MCF 10A (cell line): ENCODE measurements around the gene HSPA12B. TPM values are rescaled to one million over a fixed set of nuclear protein-coding genes. Genes with fewer than 3 reads are reported as not detected.

Source experiments
- BruUV-seq: library from RNA; stranded (reverse); fragments of 400-500 nt; replicated peaks from 2 replicates; lab custom pipeline; 2021; lab: Mats Ljungman, UMichigan
- CTCF ChIA-PET: fragments of 300-600 bp; sonication (Branson Sonifier 250); formaldehyde crosslinking; extraction: SDS; loops from one replicate; lab custom pipeline; 2021; ENCODE audit warnings: antibody characterized with exemption, inconsistent platforms; lab: Yijun Ruan, JAX
- POLR2A ChIA-PET: fragments of 300-600, 350-650 bp; sonication (Branson Sonifier 250); formaldehyde crosslinking; extraction: SDS; loops from one replicate; lab custom pipeline; 2020; ENCODE audit warnings: antibody characterized with exemption, inconsistent platforms; lab: Yijun Ruan, JAX
- DNase-seq: peaks from one replicate; pipeline ENCODE4 v3.0.0-alpha.2; 2018; ENCODE audit not compliant: unreplicated experiment
- H3K27ac Mint-ChIP-seq: one replicate; pipeline ENCODE4 v1.8.0; 2022; ENCODE audit warnings: mild to moderate bottlenecking, low read depth, mixed read lengths; ENCODE audit not compliant: unreplicated experiment
- H3K27me3 Mint-ChIP-seq: one replicate; pipeline ENCODE4 v1.8.0; 2022; ENCODE audit warnings: mixed read lengths; ENCODE audit not compliant: insufficient read depth, unreplicated experiment
- H3K36me3 Mint-ChIP-seq: one replicate; pipeline ENCODE4 v1.8.0; 2022; ENCODE audit warnings: mild to moderate bottlenecking, moderate library complexity, mixed read lengths; ENCODE audit not compliant: insufficient read depth, unreplicated experiment
- H3K4me1 Mint-ChIP-seq: one replicate; pipeline ENCODE4 v1.8.0; 2022; ENCODE audit warnings: mixed read lengths; ENCODE audit not compliant: insufficient read depth, unreplicated experiment
- H3K4me3 Mint-ChIP-seq: one replicate; pipeline ENCODE4 v1.8.0; 2022; ENCODE audit warnings: mild to moderate bottlenecking, moderate library complexity, mixed read lengths; ENCODE audit not compliant: unreplicated experiment
- H3K9me3 Mint-ChIP-seq: one replicate; pipeline ENCODE4 v1.8.0; 2022; ENCODE audit warnings: mixed read lengths; ENCODE audit not compliant: unreplicated experiment
- CTCF ChIP-seq: fragments of 200-600 bp; IDR thresholded peaks from one replicate; pipeline ENCODE4 v1.8.0; 2022; ENCODE audit warnings: antibody characterized with exemption, mild to moderate bottlenecking; ENCODE audit not compliant: unreplicated experiment
- intact Hi-C: fragments of 100-400 bp; cut with micrococcal nuclease; formaldehyde crosslinking; loops from 2 replicates; pipeline ENCODE4 v1.14.1; 2022
- total RNA-seq: library from RNA; stranded (reverse); gene quantifications from 2 replicates; pipeline ENCODE4 v1.2.3, GENCODE V29; 2022

The HSPA12B gene
- total RNA-seq, 1 experiment from 2014 or later: not detected

GRCh38 chr20:3753501-3754275 lies 21.2 kb downstream of the HSPA12B start:
- H3K36me3 Mint-ChIP-seq: peaks cover 20% of the 10 kb centered on the region
- no peaks in the 10 kb centered on the region for H3K4me1 Mint-ChIP-seq
- CTCF ChIA-PET: interaction anchor here (0.6 to 5.7 kb wide), 14 partner anchors 8 to 491 kb away, joined by 3 to 65 read pairs (median 4); partner anchors contain the start of gene ADISSP
- POLR2A ChIA-PET: interaction anchor here (0.6 to 1.8 kb wide), 5 partner anchors 10 to 32 kb away, joined by 3 to 9 read pairs (median 5); partner anchors contain the start of genes ADISSP and CENPB
- DNase-seq: no peak
- intact Hi-C loops: loop anchor here (1.0 kb wide), 1 partner anchor 67 kb away; the partner anchor contains the start of gene AP5S1
- no peak for TF ChIP-seq CTCF
- BruUV-seq: TSS peak; percentile 81
- no peak overlapping the region for H3K27ac Mint-ChIP-seq
- H3K27me3 Mint-ChIP-seq: no peaks in the 10 kb centered on the region
- no peaks in the 10 kb centered on the region for H3K9me3 Mint-ChIP-seq
- no peak overlapping the region for H3K4me3 Mint-ChIP-seq

GRCh38 chr20:3754276-3754630 lies 21.8 kb downstream of the HSPA12B start:
- ChIA-PET POLR2A (interaction anchor here (1.5 to 1.8 kb wide), 2 partner anchors 10 to 13 kb away, joined by 5 to 6 read pairs; partner anchors contain the start of gene ADISSP), CTCF (interaction anchor here (0.7 to 5.7 kb wide), 8 partner anchors 12 to 99 kb away, joined by 3 to 65 read pairs (median 4); partner anchors contain the start of gene ADISSP)
- Mint-ChIP-seq H3K4me3 (no peak overlapping the region), H3K27me3 (no peaks in the 10 kb centered on the region), H3K36me3 (peaks cover 20% of the 10 kb centered on the region), H3K9me3 (no peaks in the 10 kb centered on the region), H3K27ac (no peak overlapping the region), H3K4me1 (no peaks in the 10 kb centered on the region)
- TF ChIP-seq CTCF: no peak
- no TSS peak for BruUV-seq
- DNase-seq: no peak
- intact Hi-C loops: no loop called here

GRCh38 chr20:3755269-3755668 lies 22.8 kb downstream of the HSPA12B start:
- H3K27me3 Mint-ChIP-seq: no peaks in the 10 kb centered on the region
- no peaks in the 10 kb centered on the region for H3K9me3 Mint-ChIP-seq
- DNase-seq: no peak
- H3K36me3 Mint-ChIP-seq: peaks cover 20% of the 10 kb centered on the region
- H3K4me3 Mint-ChIP-seq: no peak overlapping the region
- no peak for TF ChIP-seq CTCF
- BruUV-seq: no TSS peak
- ChIA-PET POLR2A (no interaction called here), CTCF (interaction anchor here (1.2 to 5.7 kb wide), 2 partner anchors 9 to 11 kb away, joined by 3 to 65 read pairs; partner anchors contain the start of gene ADISSP)
- H3K4me1 Mint-ChIP-seq: no peaks in the 10 kb centered on the region
- H3K27ac Mint-ChIP-seq: no peak overlapping the region
- intact Hi-C loops: no loop called here

- TF ChIP-seq CTCF: no peak
- Mint-ChIP-seq H3K9me3 (no peaks in the 10 kb centered on the region), H3K4me3 (no peak overlapping the region), H3K27me3 (no peaks in the 10 kb centered on the region), H3K4me1 (no peaks in the 10 kb centered on the region), H3K27ac (no peak overlapping the region), H3K36me3 (peaks cover 25% of the 10 kb centered on the region)
- ChIA-PET POLR2A (interaction anchor here (2.2 kb wide), 1 partner anchor 12 kb away, joined by 9 read pairs; the partner anchor contains the start of gene ADISSP), CTCF (interaction anchor here (1.0 to 5.7 kb wide), 6 partner anchors 8 to 65 kb away, joined by 3 to 65 read pairs (median 6); partner anchors contain the start of genes ADISSP and AP5S1)
- no TSS peak for BruUV-seq
- intact Hi-C loops: no loop called here
- DNase-seq: no peak
These were observed 23.5 kb downstream of the HSPA12B start for GRCh38 chr20:3755814-3756480.
